Measurements from ENCODE around the gene MRGPRF.
"Not testable (repeated sequence)": the region's sequence is repeated elsewhere in the genome, so short reads cannot be mapped to it uniquely, and the experiment has no call there.

MRGPRF gene

GRCh38 chr11:68982134-68982533 lies 30.9 kb downstream of the MRGPRF start:
- no peak for DNase-seq

- no peak for DNase-seq
These were observed 32.3 kb downstream of the MRGPRF start, which contains the start of gene MRGPRD for GRCh38 chr11:68980776-68981065. TSS of gene MRGPRD (minus strand) at chr11:68980986. CDS start at chr11:68980986, 0 bp downstream.

GRCh38 chr11:68979931-68980775 lies 32.9 kb downstream of the MRGPRF start:
- DNase-seq = no peak

GRCh38 chr11:68978931-68979594 lies 34.0 kb downstream of the MRGPRF start:
- no peak for DNase-seq

GRCh38 chr11:68978626-68978930 lies 34.5 kb downstream of the MRGPRF start:
- no peak for DNase-seq

GRCh38 chr11:68977781-68978625 lies 35.0 kb downstream of the MRGPRF start:
- no peak for DNase-seq

- no peak for DNase-seq
These were observed 36.5 kb downstream of the MRGPRF start for GRCh38 chr11:68976563-68976962.

- no peak for DNase-seq
These were observed 37.0 kb downstream of the MRGPRF start for GRCh38 chr11:68976095-68976494.

- DNase-seq = no peak
These were observed 38.4 kb downstream of the MRGPRF start for GRCh38 chr11:68974421-68975194.

GRCh38 chr11:68973706-68974105 lies 39.3 kb downstream of the MRGPRF start:
- not testable (repeated sequence) for DNase-seq

GRCh38 chr11:68973219-68973618 lies 39.8 kb downstream of the MRGPRF start:
- no peak for DNase-seq

- no peak for DNase-seq
These were observed 42.0 kb downstream of the MRGPRF start for GRCh38 chr11:68970921-68971636.

- DNase-seq = no peak
These were observed 43.7 kb downstream of the MRGPRF start for GRCh38 chr11:68969386-68969785.

- DNase-seq = no peak
These were observed 44.5 kb downstream of the MRGPRF start for GRCh38 chr11:68968306-68969250.

- no peak for DNase-seq
These were observed 45.9 kb downstream of the MRGPRF start for GRCh38 chr11:68966894-68967780.

- DNase-seq = no peak
These were observed 46.9 kb downstream of the MRGPRF start for GRCh38 chr11:68965901-68966853.

GRCh38 chr11:68963779-68964178 lies 49.3 kb downstream of the MRGPRF start:
- no peak for DNase-seq

GRCh38 chr11:68962527-68963250 lies 50.4 kb downstream of the MRGPRF start:
- DNase-seq = no peak
